ENCODE results near the gene PLCB4. TPM values are rescaled to one million over a fixed set of nuclear protein-coding genes. Genes with fewer than 3 reads are reported as not detected.

Gene PLCB4
- total RNA-seq, 1 experiment from 2014 or later, result 12.9 TPM

GRCh38 chr20:9169409-9169808, 100.5 kb downstream of the PLCB4 start:
- CTCF ChIA-PET, result no interaction called here
- Mint-ChIP-seq H3K4me1 (ENCODE audit: low read depth, unreplicated experiment) (no peaks in the 10 kb centered on the region), H3K4me3 (ENCODE audit: low read depth, unreplicated experiment) (no peak overlapping the region), H3K27ac (ENCODE audit: unreplicated experiment) (no peak overlapping the region), H3K27me3 (ENCODE audit: unreplicated experiment) (no peaks in the 10 kb centered on the region), H3K9me3 (ENCODE audit: low read depth, unreplicated experiment) (no peaks in the 10 kb centered on the region), H3K36me3 (ENCODE audit: insufficient read depth, unreplicated experiment) (no peaks in the 10 kb centered on the region)
- intact Hi-C loops (cut with micrococcal nuclease; ENCODE audit: unreplicated experiment), result no loop called here
- no peak for TF ChIP-seq CTCF (IDR thresholded peaks at IDR 0.05; ENCODE audit: unreplicated experiment)
- no TSS peak for BruUV-seq (replicated peaks)
- DNase-seq, result no peak

- no peaks in the 10 kb centered on the region for H3K27me3 Mint-ChIP-seq (ENCODE audit: unreplicated experiment)
- H3K27ac Mint-ChIP-seq (ENCODE audit: unreplicated experiment), result no peak overlapping the region
- CTCF ChIA-PET, result no interaction called here
- intact Hi-C loops (cut with micrococcal nuclease; ENCODE audit: unreplicated experiment), result loop anchor here (10.0 kb wide), 1 partner anchor 318 kb away; no protein-coding TSS in a partner anchor
- peaks cover 10% of the 10 kb centered on the region for H3K4me1 Mint-ChIP-seq (ENCODE audit: low read depth, unreplicated experiment)
- H3K9me3 Mint-ChIP-seq (ENCODE audit: low read depth, unreplicated experiment), result no peaks in the 10 kb centered on the region
- H3K4me3 Mint-ChIP-seq (ENCODE audit: low read depth, unreplicated experiment), result no peak overlapping the region
- no peak for DNase-seq
- no peaks in the 10 kb centered on the region for H3K36me3 Mint-ChIP-seq (ENCODE audit: insufficient read depth, unreplicated experiment)
- TF ChIP-seq CTCF (IDR thresholded peaks at IDR 0.05; ENCODE audit: unreplicated experiment), result no peak
- no TSS peak for BruUV-seq (replicated peaks)
Observed at GRCh38 chr20:9172851-9173250, 104.0 kb downstream of the PLCB4 start.

- H3K4me1 Mint-ChIP-seq (ENCODE audit: low read depth, unreplicated experiment), result peaks cover 22% of the 10 kb centered on the region
- CTCF ChIA-PET, result no interaction called here
- no peak for DNase-seq
- H3K9me3 Mint-ChIP-seq (ENCODE audit: low read depth, unreplicated experiment), result no peaks in the 10 kb centered on the region
- no peaks in the 10 kb centered on the region for H3K36me3 Mint-ChIP-seq (ENCODE audit: insufficient read depth, unreplicated experiment)
- H3K27me3 Mint-ChIP-seq (ENCODE audit: unreplicated experiment), result no peaks in the 10 kb centered on the region
- intact Hi-C loops (cut with micrococcal nuclease; ENCODE audit: unreplicated experiment), result loop anchor here (10.0 kb wide), 1 partner anchor 322 kb away; no protein-coding TSS in a partner anchor
- no peak for TF ChIP-seq CTCF (IDR thresholded peaks at IDR 0.05; ENCODE audit: unreplicated experiment)
- BruUV-seq (replicated peaks), result no TSS peak
- H3K4me3 Mint-ChIP-seq (ENCODE audit: low read depth, unreplicated experiment), result no peak overlapping the region
- H3K27ac Mint-ChIP-seq (ENCODE audit: unreplicated experiment), result no peak overlapping the region
Observed at GRCh38 chr20:9177278-9177677, 108.4 kb downstream of the PLCB4 start.

GRCh38 chr20:9179193-9179802, 110.4 kb downstream of the PLCB4 start:
- Mint-ChIP-seq H3K27me3 (ENCODE audit: unreplicated experiment) (no peaks in the 10 kb centered on the region), H3K9me3 (ENCODE audit: low read depth, unreplicated experiment) (no peaks in the 10 kb centered on the region), H3K27ac (ENCODE audit: unreplicated experiment) (peak overlapping the region; percentile 83), H3K36me3 (ENCODE audit: insufficient read depth, unreplicated experiment) (no peaks in the 10 kb centered on the region), H3K4me3 (ENCODE audit: low read depth, unreplicated experiment) (no peak overlapping the region), H3K4me1 (ENCODE audit: low read depth, unreplicated experiment) (peaks cover 22% of the 10 kb centered on the region)
- intact Hi-C loops (cut with micrococcal nuclease; ENCODE audit: unreplicated experiment), result loop anchor here (10.0 kb wide), 1 partner anchor 324 kb away; no protein-coding TSS in a partner anchor
- BruUV-seq (replicated peaks), result no TSS peak
- CTCF ChIA-PET, result no interaction called here
- DNase-seq, result no peak
- no peak for TF ChIP-seq CTCF (IDR thresholded peaks at IDR 0.05; ENCODE audit: unreplicated experiment)
